Astrocyte of the cerebellum (primary cell): Measurements from ENCODE around the gene RAPGEF4.
A peak's percentile ranks its signal among the peaks of the same experiment; 100 is the strongest.

Experiments used
- DNase-seq: peaks from one replicate; pipeline ENCODE4 v3.0.0-alpha.2; 2011; ENCODE audit warnings: low read depth
- H3K4me3 ChIP-seq: 2 replicates; pipeline ENCODE4 v1.5.1; 2011; ENCODE audit warnings: mild to moderate bottlenecking, low read depth, low read length, moderate library complexity
- in situ Hi-C: cut with HindIII; loops from 2 replicates; pipeline ENCODE4 v1.10.0; 2017; ENCODE audit warnings: low sequenced_read_pairs
- TF ChIP-seq, protein P1 (sequence below): IDR thresholded peaks from 2 replicates; pipeline ENCODE4 v1.5.1; 2012; ENCODE audit warnings: low read length, low read depth, moderate library complexity, mild to moderate bottlenecking; ENCODE audit errors: missing control alignments

The RAPGEF4 gene

DNA sequence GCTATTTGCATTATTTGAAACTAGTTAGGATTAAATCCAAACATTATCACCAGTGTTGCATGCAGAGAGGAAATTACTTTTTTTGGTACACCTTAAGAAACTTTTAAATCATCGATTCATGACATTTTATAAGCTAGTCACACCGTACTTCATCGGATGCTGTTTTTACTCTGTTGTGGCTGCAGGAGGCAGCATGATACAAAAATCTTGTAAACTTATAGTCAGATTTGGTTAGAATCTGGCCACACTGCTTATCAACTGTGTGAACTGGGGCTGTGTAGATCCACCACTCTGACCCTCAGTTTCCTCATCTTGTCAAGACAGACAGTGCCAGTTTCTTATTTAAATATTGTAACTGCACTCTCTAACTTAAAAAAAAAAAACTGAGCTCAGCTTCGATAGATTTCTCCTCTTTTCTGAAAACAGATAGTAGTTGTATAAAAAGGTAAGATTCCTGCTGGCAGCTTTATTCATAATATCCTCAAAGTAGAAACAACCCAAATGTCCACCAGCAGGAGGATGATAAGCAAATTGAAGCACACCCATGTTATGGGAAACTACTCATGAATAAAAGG, 77.8 kb downstream of the RAPGEF4 start:
- no peak overlapping the region for H3K4me3 ChIP-seq
- DNase-seq, result no peak
- TF ChIP-seq, protein P1, sequence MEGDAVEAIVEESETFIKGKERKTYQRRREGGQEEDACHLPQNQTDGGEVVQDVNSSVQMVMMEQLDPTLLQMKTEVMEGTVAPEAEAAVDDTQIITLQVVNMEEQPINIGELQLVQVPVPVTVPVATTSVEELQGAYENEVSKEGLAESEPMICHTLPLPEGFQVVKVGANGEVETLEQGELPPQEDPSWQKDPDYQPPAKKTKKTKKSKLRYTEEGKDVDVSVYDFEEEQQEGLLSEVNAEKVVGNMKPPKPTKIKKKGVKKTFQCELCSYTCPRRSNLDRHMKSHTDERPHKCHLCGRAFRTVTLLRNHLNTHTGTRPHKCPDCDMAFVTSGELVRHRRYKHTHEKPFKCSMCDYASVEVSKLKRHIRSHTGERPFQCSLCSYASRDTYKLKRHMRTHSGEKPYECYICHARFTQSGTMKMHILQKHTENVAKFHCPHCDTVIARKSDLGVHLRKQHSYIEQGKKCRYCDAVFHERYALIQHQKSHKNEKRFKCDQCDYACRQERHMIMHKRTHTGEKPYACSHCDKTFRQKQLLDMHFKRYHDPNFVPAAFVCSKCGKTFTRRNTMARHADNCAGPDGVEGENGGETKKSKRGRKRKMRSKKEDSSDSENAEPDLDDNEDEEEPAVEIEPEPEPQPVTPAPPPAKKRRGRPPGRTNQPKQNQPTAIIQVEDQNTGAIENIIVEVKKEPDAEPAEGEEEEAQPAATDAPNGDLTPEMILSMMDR, result peak; percentile 56
- in situ Hi-C loops, result no loop called here

DNA sequence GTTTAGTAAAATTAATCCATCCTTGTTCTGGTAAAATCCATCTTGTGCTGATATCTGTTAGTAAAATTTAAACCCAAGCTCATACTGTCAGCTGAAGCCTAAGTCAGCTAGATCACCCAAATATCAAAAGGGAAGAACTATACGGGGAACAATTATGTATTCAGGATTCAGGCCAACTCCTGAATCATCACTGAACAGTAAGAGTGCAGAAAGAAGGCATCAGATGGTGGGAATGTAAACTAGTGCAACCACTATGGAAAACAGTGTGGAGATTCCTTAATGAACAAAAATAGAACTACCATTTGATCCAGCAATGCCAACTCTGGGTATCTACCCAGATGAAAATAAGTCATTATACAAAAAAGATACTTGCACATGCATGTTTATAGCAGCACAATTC, 81.8 kb downstream of the RAPGEF4 start:
- TF ChIP-seq, protein P1, result no peak
- no peak for DNase-seq
- in situ Hi-C loops, result no loop called here
- no peak overlapping the region for H3K4me3 ChIP-seq

DNA sequence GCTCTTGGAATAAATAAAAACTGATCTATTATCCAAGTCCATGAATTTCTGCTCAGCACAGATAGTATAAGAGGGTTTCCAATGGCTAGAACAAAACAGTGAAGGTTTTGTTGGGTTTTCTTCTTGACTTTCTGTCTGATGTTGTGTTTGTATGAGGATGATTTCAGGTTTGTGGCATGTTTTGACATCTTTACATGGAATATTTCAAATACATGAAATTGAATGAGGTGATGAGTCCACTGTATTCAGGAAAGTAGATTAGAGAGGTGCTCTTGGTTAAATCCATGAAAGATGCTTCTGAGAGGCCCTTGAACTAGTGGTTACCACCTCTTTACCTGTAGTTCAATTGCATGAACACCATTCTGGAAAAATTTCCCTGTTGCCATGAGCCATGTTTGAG, 84.3 kb downstream of the RAPGEF4 start:
- no peak overlapping the region for H3K4me3 ChIP-seq
- no peak for DNase-seq
- in situ Hi-C loops, result loop anchor here (5.0 kb wide), 1 partner anchor 102 kb away; no protein-coding TSS in a partner anchor
- TF ChIP-seq, protein P1, result no peak

DNA sequence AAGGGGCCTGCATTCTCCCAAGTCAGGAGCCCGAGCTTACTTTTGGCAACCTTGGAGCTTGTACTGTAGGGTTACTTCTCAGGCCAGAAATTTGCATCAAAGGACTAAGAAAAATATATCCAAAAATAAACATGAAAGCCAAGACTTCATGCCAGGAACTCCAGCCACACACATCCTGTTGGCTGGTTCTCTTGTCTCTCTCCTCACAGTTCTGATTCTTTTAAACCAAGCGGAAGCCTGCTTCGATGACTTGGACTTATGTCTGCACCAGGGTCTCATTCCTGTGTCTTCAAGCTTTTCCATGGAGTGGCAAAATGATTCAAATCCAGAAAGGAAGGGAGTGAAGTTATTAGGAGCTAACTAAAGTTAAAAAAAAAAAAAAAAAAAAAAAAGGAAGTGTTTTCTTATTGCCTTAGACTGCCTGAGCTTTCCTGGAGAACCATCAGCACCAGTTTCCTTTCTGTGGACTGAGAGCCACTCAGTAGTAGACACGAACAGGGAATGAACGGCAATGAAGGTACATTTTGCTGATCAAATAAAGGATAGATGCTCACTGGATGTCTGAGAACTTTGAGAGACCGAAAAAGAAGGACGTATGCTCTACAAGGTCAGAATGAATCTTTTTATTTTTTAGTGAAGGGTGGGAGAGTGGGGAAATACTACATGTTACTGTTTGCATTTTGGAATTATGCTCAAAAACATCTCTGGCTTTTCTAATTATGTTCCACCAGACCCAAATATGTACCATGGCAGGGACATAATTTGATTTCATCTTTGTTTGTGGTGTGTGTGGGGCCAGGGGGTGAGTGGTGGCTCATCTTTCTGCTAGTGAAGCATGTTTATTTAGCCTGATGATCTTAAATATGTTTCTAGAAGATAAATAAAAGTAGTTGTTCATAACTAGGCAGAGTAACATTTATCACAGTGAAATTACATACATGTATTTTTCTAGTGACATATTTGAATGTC, 86.0 kb downstream of the RAPGEF4 start:
- DNase-seq, result peak; percentile 49
- no peak overlapping the region for H3K4me3 ChIP-seq
- TF ChIP-seq, protein P1, result no peak
- in situ Hi-C loops, result loop anchor here (5.0 kb wide), 1 partner anchor 101 kb away; no protein-coding TSS in a partner anchor

DNA sequence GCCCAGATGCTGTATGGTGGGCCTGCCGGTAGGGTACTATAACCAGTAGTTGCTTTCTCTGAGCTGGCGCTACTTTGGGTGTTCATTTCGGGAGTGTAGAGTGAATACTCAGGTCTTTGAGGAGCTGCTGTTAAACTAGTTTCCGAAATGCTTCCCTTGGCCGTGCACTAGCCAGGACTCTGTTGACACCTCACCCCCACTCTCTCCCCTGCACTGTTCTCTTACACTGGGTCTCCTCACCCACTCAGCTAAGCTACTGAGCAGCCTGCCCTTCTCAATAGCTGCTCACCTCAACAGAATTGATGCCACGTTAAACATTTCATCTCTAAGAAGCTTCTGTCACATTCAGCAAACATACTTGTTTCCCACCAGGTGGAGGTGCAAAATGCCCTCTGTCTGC, 86.9 kb downstream of the RAPGEF4 start:
- no peak overlapping the region for H3K4me3 ChIP-seq
- in situ Hi-C loops, result loop anchor here (5.0 kb wide), 1 partner anchor 100 kb away; no protein-coding TSS in a partner anchor
- TF ChIP-seq, protein P1, result no peak
- DNase-seq, result no peak

DNA sequence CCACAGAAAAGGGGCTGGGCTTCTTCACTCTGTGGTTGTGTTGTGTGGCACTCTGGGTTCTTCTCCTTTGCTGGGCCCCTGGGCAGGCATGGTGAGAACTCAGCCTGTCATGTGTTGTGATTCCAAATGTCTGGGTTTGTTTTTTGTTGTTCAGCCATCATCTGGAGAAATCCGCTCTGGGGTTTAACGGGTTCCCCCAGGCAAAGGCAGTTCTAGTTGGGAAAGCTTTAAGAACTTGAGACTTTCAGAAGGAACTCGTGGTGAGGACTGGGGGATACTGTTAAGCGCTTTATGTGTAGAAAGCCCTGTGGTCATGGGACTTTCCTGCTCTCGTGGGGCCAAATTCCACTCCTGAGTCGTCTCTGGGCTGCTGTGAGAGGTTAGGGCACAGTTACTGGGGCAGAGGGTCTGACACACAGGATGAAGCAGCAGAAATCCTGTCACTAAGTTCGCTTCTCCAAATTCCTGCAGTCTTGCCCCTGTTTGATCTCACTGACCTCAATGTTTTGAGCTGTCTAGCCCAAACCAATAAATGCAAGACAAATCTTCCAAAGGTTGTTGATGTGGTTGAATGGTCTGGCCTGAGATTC, 87.7 kb downstream of the RAPGEF4 start:
- in situ Hi-C loops, result loop anchor here (5.0 kb wide), 1 partner anchor 99 kb away; no protein-coding TSS in a partner anchor
- H3K4me3 ChIP-seq, result no peak overlapping the region
- TF ChIP-seq, protein P1, result no peak
- DNase-seq, result no peak
